PC-3 (cell line): ENCODE data around the gene ARHGEF4. TPM values are rescaled to one million over a fixed set of nuclear protein-coding genes. Genes with fewer than 3 reads are reported as not detected.
"Not testable (repeated sequence)": the region's sequence is repeated elsewhere in the genome, so short reads cannot be mapped to it uniquely, and the experiment has no call there.

Source experiments
- ATAC-seq: fragments of 200-7000 bp; cut with Tn5 transposase; 2 replicates; pipeline ENCODE4 v1.9.1; 2020; ENCODE audit warnings: mild to moderate bottlenecking, moderate library complexity
- BruUV-seq: library from RNA; stranded (reverse); fragments of 400-500 nt; replicated peaks from 2 replicates; lab custom pipeline; 2021; lab: Mats Ljungman, UMichigan
- CTCF ChIA-PET: fragments of 300-600 bp; sonication (Branson Sonifier 250); formaldehyde crosslinking; loops from one replicate; lab custom pipeline; 2022; ENCODE audit warnings: antibody characterized with exemption; lab: Charles Lee
- POLR2A ChIA-PET: fragments of 300-600 bp; sonication (Branson Sonifier 250); formaldehyde crosslinking; loops from one replicate; lab custom pipeline; 2022; ENCODE audit warnings: antibody characterized with exemption; ENCODE audit not compliant: unreplicated experiment; lab: Charles Lee
- DNase-seq: peaks from one replicate; pipeline ENCODE4 v3.0.0-alpha.2; 2015
- H2AFZ ChIP-seq: fragments of 300-600 bp; sonication (generic); 2 replicates; pipeline ENCODE4 v1.6.0; 2016; ENCODE audit warnings: antibody characterized with exemption, low read length
- H3F3A ChIP-seq: fragments of 300-600 bp; sonication (generic); one replicate; pipeline ENCODE4 v1.6.0; 2017; ENCODE audit warnings: antibody characterized with exemption, low read length, control low read depth, mild to moderate bottlenecking; ENCODE audit not compliant: unreplicated experiment
- H3K27ac ChIP-seq: fragments of 300-600 bp; sonication (generic); 2 replicates; pipeline ENCODE4 v1.5.1; 2016; ENCODE audit warnings: mild to moderate bottlenecking, low read length
- H3K27me3 ChIP-seq: fragments of 300-600 bp; sonication (generic); 2 replicates; pipeline ENCODE4 v1.6.1; 2016; ENCODE audit warnings: low read length, mixed read lengths
- H3K36me3 ChIP-seq: fragments of 300-600 bp; sonication (generic); 2 replicates; pipeline ENCODE4 v1.6.1; 2016; ENCODE audit warnings: low read depth, mixed run types, low read length, mixed read lengths
- H3K4me1 ChIP-seq: fragments of 300-600 bp; sonication (generic); 2 replicates; pipeline ENCODE4 v1.5.1; 2016; ENCODE audit warnings: low read length; ENCODE audit not compliant: insufficient read depth
- H3K4me2 ChIP-seq: fragments of 300-600 bp; sonication (generic); 2 replicates; pipeline ENCODE4 v1.6.0; 2016; ENCODE audit warnings: low read length
- H3K4me3 ChIP-seq: fragments of 300-600 bp; sonication (generic); 2 replicates; pipeline ENCODE4 v1.5.1; 2016; ENCODE audit warnings: mild to moderate bottlenecking, low read length, mixed read lengths
- H3K79me2 ChIP-seq: fragments of 300-600 bp; sonication (generic); 2 replicates; pipeline ENCODE4 v1.6.1; 2017; ENCODE audit warnings: low read length, mixed read lengths
- H3K9ac ChIP-seq: fragments of 300-600 bp; sonication (generic); 2 replicates; pipeline ENCODE4 v1.6.0; 2016; ENCODE audit warnings: mild to moderate bottlenecking, low read length
- H3K9me2 ChIP-seq: fragments of 300-600 bp; sonication (generic); replicated peaks from 2 replicates; pipeline ENCODE4 v1.6.1; 2016; ENCODE audit warnings: mixed run types, low read length, mixed read lengths
- H3K9me3 ChIP-seq: fragments of 300-600 bp; sonication (generic); 2 replicates; pipeline ENCODE4 v1.6.1; 2016; ENCODE audit warnings: low read length, mixed read lengths
- H4K20me1 ChIP-seq: fragments of 300-600 bp; sonication (generic); 2 replicates; pipeline ENCODE4 v1.6.1; 2016; ENCODE audit warnings: low read length, mixed read lengths
- CTCF ChIP-seq: fragments of 300-600 bp; sonication (generic); conservative IDR thresholded peaks from 2 replicates; pipeline ENCODE4 v1.5.1; 2017; ENCODE audit warnings: antibody characterized with exemption, low read depth, mild to moderate bottlenecking, low read length
- EZH2 ChIP-seq: fragments of 300-600 bp; sonication (generic); IDR thresholded peaks from one replicate; pipeline ENCODE4 v1.6.1; 2017; ENCODE audit warnings: antibody characterized with exemption, mild to moderate bottlenecking, low read length; ENCODE audit not compliant: unreplicated experiment
- EZH2phosphoT487 ChIP-seq: fragments of 300-600 bp; sonication (generic); IDR thresholded peaks from 2 replicates; pipeline ENCODE4 v1.6.1; 2018; ENCODE audit warnings: mild to moderate bottlenecking, antibody characterized with exemption, low read length, borderline replicate concordance
- intact Hi-C: fragments of 100-400 bp; cut with micrococcal nuclease; formaldehyde crosslinking; loops from 2 replicates; pipeline ENCODE4 v1.9.0; 2023
- total RNA-seq: library from RNA; depleted of rRNA; stranded (reverse); fragments of >200 nt; gene quantifications from 2 replicates; pipeline ENCODE4 v1.2.3, GENCODE V29; 2014

Gene ARHGEF4
- total RNA-seq, 1 experiment from 2014 or later = 21.5 TPM

DNA sequence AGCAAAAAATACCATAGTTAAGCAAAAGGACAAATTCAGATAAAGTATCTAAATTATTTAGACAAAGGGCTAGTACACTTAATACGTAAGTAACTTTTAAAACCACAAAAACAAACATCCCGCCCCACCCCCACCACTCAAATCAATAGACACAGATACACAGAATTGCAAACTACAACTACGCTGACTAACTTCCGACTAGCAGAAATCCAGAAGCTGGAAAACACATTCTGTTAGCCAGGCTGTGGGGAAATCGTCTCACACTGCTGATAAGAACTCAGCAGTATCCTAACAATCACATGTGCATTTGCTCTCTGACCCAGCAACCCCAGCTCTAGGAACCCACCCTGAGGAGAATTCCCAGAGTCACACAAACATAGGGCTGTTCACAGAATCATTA, 240.0 kb downstream of the ARHGEF4 start:
- Histone ChIP-seq H2AFZ (no peak overlapping the region), H3K27ac (no peak overlapping the region), H3K4me2 (no peak overlapping the region), H3K9me3 (no peaks in the 10 kb centered on the region), H3K36me3 (peaks cover 60% of the 10 kb centered on the region), H4K20me1 (peaks cover 10% of the 10 kb centered on the region), H3K27me3 (no peaks in the 10 kb centered on the region), H3K9me2 (no peaks in the 10 kb centered on the region), H3F3A (no peaks in the 10 kb centered on the region), H3K4me1 (no peaks in the 10 kb centered on the region), H3K79me2 (peaks cover 85% of the 10 kb centered on the region), H3K9ac (no peak overlapping the region), H3K4me3 (no peak overlapping the region)
- DNase-seq (no peak), ATAC-seq (no peak)
- ChIA-PET CTCF (no interaction called here), POLR2A (no interaction called here)
- no peak for TF ChIP-seq CTCF
- intact Hi-C loops = no loop called here
- no TSS peak for BruUV-seq

- H3K27me3 ChIP-seq = no peaks in the 10 kb centered on the region
- no peaks in the 10 kb centered on the region for H3K9me3 ChIP-seq
- BruUV-seq = no TSS peak
- DNase-seq (no peak), ATAC-seq (no peak)
- no peak overlapping the region for H3K9ac ChIP-seq
- H3K36me3 ChIP-seq = peaks cover 63% of the 10 kb centered on the region
- no peaks in the 10 kb centered on the region for H3K9me2 ChIP-seq
- H3K27ac ChIP-seq = no peak overlapping the region
- TF ChIP-seq EZH2 (no peak), CTCF (no peak), EZH2phosphoT487 (no peak)
- H3F3A ChIP-seq = no peaks in the 10 kb centered on the region
- no peaks in the 10 kb centered on the region for H3K4me1 ChIP-seq
- intact Hi-C loops = no loop called here
- ChIA-PET POLR2A (no interaction called here), CTCF (no interaction called here)
- H3K4me3 ChIP-seq = no peak overlapping the region
- H3K4me2 ChIP-seq = no peak overlapping the region
- peaks cover 10% of the 10 kb centered on the region for H4K20me1 ChIP-seq
- H2AFZ ChIP-seq = no peak overlapping the region
- peaks cover 88% of the 10 kb centered on the region for H3K79me2 ChIP-seq
Measured at GRCh38 chr2:131077182-131077846, 240.6 kb downstream of the ARHGEF4 start.

DNA sequence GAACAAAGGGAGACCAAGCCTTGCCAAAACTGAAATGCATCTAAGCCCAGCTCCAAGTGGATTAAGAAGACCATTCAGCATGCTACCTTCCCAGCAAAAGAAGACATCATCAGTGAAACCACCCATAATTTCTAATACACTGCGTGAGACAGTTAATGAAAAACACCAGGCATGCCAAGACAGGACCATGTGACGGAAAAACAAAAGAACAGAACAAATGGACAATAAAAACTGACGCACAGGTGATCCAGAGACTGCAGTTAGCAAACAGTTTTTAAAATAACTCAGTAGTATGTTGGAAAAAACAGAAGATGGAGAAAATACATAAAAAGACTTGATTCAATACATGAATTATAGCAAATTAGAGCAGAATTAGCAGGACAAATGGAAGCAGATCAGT, 241.3 kb downstream of the ARHGEF4 start:
- ChIA-PET POLR2A (no interaction called here), CTCF (no interaction called here)
- Histone ChIP-seq H3K9me2 (no peaks in the 10 kb centered on the region), H3K4me1 (no peaks in the 10 kb centered on the region), H3K4me3 (no peak overlapping the region), H3K9ac (no peak overlapping the region), H3K9me3 (no peaks in the 10 kb centered on the region), H3K36me3 (peaks cover 63% of the 10 kb centered on the region), H3K27me3 (no peaks in the 10 kb centered on the region), H3F3A (no peaks in the 10 kb centered on the region), H3K27ac (no peak overlapping the region), H3K79me2 (peaks cover 90% of the 10 kb centered on the region), H4K20me1 (peaks cover 14% of the 10 kb centered on the region), H2AFZ (no peak overlapping the region), H3K4me2 (no peak overlapping the region)
- no peak for ATAC-seq
- BruUV-seq = no TSS peak
- DNase-seq = no peak
- TF ChIP-seq CTCF = no peak
- TF ChIP-seq EZH2 = no peak
- TF ChIP-seq EZH2phosphoT487 = no peak
- intact Hi-C loops = no loop called here

DNA sequence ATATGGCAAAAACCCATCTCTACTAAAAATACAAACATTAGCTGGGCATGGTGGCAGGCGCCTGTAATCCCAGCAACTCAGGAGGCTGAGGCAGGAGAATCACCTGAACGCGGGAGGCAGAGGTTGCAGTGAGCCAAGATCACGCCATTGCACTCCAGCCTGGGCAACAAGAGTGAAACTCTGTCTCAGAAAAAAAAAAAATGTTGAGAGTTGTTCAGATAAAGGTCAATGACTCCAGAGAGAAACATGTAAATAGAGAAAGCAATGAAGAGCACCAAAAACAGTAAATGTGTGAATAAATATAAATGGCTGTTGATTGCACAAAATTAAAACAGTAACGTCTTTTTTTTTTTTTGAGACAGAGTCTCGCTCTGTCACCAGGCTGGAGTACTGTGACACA, 243.2 kb downstream of the ARHGEF4 start:
- CTCF ChIA-PET = not testable (repeated sequence)

More for the DNA sequence above, 243.2 kb downstream of the ARHGEF4 start:
- H3K4me2 ChIP-seq, ATAC-seq, intact Hi-C loops, H2AFZ ChIP-seq, BruUV-seq, H3F3A ChIP-seq, H3K4me1 ChIP-seq, H3K4me3 ChIP-seq, H3K9me3 ChIP-seq, H3K27ac ChIP-seq, DNase-seq, H3K27me3 ChIP-seq, POLR2A ChIA-PET, H3K9me2 ChIP-seq, H3K9ac ChIP-seq: not testable (repeated sequence)
- Histone ChIP-seq H4K20me1 (peaks cover 16% of the 10 kb centered on the region), H3K36me3 (peaks cover 68% of the 10 kb centered on the region), H3K79me2 (peaks cover 90% of the 10 kb centered on the region)
